Measurements from ENCODE around the gene SH2D5. TPM values are rescaled to one million over a fixed set of nuclear protein-coding genes. Genes with fewer than 3 reads are reported as not detected.

The SH2D5 gene
- polyA plus RNA-seq, 2 donors = 0.12 to 0.27 TPM

DNA sequence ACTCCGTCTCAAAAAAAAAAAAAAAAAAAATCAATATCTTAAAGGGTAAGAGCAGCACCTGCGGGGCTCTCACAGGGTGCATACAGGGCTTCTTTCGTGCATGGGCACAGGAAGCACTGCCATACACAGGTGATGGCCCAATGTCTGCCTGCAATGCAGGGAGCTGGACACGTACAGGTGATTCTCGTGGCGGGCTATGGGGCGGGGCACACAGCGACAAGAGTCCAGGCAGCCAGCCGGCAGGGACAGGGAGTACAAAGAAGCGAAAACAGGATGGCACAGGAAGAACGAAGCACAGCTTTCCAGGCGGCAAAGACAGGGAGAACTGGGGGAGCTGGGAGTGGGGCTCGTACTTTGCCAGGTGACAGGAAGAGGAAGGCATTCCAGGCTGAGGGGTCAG, 16.3 kb downstream of the SH2D5 start:
- WGBS, 2 donors = 73 to 84% methylated on average over 13 of the region's 13 CpGs
- no peaks in the 10 kb centered on the region for H3K36me3 ChIP-seq (ENCODE audit: control insufficient read depth in 2 of 2, insufficient read depth in 2 of 2, low read length in 1 of 2)
- H3K4me3 ChIP-seq (ENCODE audit: low read depth in 1 of 2, low read length in 2 of 2) = no peak overlapping the region
- H3K27me3 ChIP-seq (ENCODE audit: control insufficient read depth in 1 of 2, insufficient read depth in 2 of 2, low read length in 2 of 2) = no peaks in the 10 kb centered on the region
- peaks cover 0 to 5% of the 10 kb centered on the region in 2 donors for H3K4me1 ChIP-seq (ENCODE audit: control insufficient read depth in 2 of 2, insufficient read depth in 2 of 2, low read length in 1 of 2)
- no peak overlapping the region for H3K27ac ChIP-seq (ENCODE audit: low read depth in 2 of 2, low read length in 1 of 2)
- no peaks in the 10 kb centered on the region for H3K9me3 ChIP-seq (ENCODE audit: control insufficient read depth in 2 of 2, insufficient read depth in 1 of 2, low read depth in 1 of 2, low read length in 1 of 2)

DNA sequence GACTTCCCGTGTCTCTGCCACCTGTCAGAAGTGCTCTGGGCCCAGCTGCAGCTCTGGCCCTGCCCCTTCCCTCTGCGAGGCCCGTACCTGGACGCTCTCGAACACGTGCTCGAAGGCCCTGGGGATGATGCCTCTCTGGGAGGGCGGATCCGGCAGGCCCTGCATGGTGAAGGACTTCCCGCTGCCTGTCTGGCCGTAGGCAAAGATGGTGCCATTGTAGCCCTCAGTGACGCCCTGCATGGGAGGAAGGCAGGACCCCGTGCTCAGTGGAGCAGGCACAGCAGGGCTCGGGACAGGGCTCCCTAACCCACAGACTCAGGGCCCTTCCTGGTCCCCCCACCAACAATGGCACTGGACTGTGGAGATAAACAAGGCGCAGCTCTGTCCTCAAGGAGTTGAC, 17.1 kb downstream of the SH2D5 start:
- 92 to 93% methylated on average over 15 of the region's 15 CpGs for WGBS, 2 donors
- H3K36me3 ChIP-seq (ENCODE audit: control insufficient read depth in 2 of 2, insufficient read depth in 2 of 2, low read length in 1 of 2) = no peaks in the 10 kb centered on the region
- no peaks in the 10 kb centered on the region for H3K27me3 ChIP-seq (ENCODE audit: control insufficient read depth in 1 of 2, insufficient read depth in 2 of 2, low read length in 2 of 2)
- no peak overlapping the region for H3K27ac ChIP-seq (ENCODE audit: low read depth in 2 of 2, low read length in 1 of 2)
- H3K4me3 ChIP-seq (ENCODE audit: low read depth in 1 of 2, low read length in 2 of 2) = no peak overlapping the region
- no peaks in the 10 kb centered on the region for H3K9me3 ChIP-seq (ENCODE audit: control insufficient read depth in 2 of 2, insufficient read depth in 1 of 2, low read depth in 1 of 2, low read length in 1 of 2)
- peaks cover 0 to 5% of the 10 kb centered on the region in 2 donors for H3K4me1 ChIP-seq (ENCODE audit: control insufficient read depth in 2 of 2, insufficient read depth in 2 of 2, low read length in 1 of 2)

- H3K4me3 ChIP-seq (ENCODE audit: low read depth in 1 of 2, low read length in 2 of 2) = no peak overlapping the region
- no peaks in the 10 kb centered on the region for H3K36me3 ChIP-seq (ENCODE audit: control insufficient read depth in 2 of 2, insufficient read depth in 2 of 2, low read length in 1 of 2)
- no peaks in the 10 kb centered on the region for H3K9me3 ChIP-seq (ENCODE audit: control insufficient read depth in 2 of 2, insufficient read depth in 1 of 2, low read depth in 1 of 2, low read length in 1 of 2)
- 89 to 90% methylated on average over 6 of the region's 6 CpGs for WGBS, 2 donors
- H3K27me3 ChIP-seq (ENCODE audit: control insufficient read depth in 1 of 2, insufficient read depth in 2 of 2, low read length in 2 of 2) = no peaks in the 10 kb centered on the region
- peaks cover 0 to 5% of the 10 kb centered on the region in 2 donors for H3K4me1 ChIP-seq (ENCODE audit: control insufficient read depth in 2 of 2, insufficient read depth in 2 of 2, low read length in 1 of 2)
- no peak overlapping the region for H3K27ac ChIP-seq (ENCODE audit: low read depth in 2 of 2, low read length in 1 of 2)
Observed at GRCh38 chr1:20713440-20713839, 19.1 kb downstream of the SH2D5 start.

DNA sequence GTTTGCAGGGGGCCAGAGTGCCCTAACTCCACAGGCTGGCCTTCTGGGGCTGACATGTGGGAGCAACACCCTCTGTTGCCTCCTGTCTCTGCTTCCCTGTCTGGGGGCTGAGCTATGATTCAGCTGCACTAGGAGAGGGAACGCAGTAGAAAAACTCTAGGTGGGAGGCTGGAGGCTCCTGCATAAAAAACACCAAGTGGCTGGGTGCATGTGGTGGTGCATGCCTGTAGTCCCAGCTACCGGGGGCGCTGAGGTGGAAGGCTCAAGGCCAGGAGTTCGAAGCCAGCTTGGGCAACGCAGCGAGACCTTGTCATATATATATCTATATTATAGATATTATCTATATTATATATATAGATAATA, 20.3 kb downstream of the SH2D5 start:
- no peaks in the 10 kb centered on the region for H3K27me3 ChIP-seq (ENCODE audit: control insufficient read depth in 1 of 2, insufficient read depth in 2 of 2, low read length in 2 of 2)
- peaks cover 0 to 1% of the 10 kb centered on the region in 2 donors for H3K4me1 ChIP-seq (ENCODE audit: control insufficient read depth in 2 of 2, insufficient read depth in 2 of 2, low read length in 1 of 2)
- no peak overlapping the region for H3K27ac ChIP-seq (ENCODE audit: low read depth in 2 of 2, low read length in 1 of 2)
- no peaks in the 10 kb centered on the region for H3K9me3 ChIP-seq (ENCODE audit: control insufficient read depth in 2 of 2, insufficient read depth in 1 of 2, low read depth in 1 of 2, low read length in 1 of 2)
- 90% methylated on average over 6 of the region's 6 CpGs for WGBS, 2 donors
- no peaks in the 10 kb centered on the region for H3K36me3 ChIP-seq (ENCODE audit: control insufficient read depth in 2 of 2, insufficient read depth in 2 of 2, low read length in 1 of 2)
- H3K4me3 ChIP-seq (ENCODE audit: low read depth in 1 of 2, low read length in 2 of 2) = no peak overlapping the region

- Histone ChIP-seq H3K36me3 (ENCODE audit: control insufficient read depth in 2 of 2, insufficient read depth in 2 of 2, low read length in 1 of 2) (no peaks in the 10 kb centered on the region), H3K4me1 (ENCODE audit: control insufficient read depth in 2 of 2, insufficient read depth in 2 of 2, low read length in 1 of 2) (no peaks in the 10 kb centered on the region), H3K4me3 (ENCODE audit: low read depth in 1 of 2, low read length in 2 of 2) (no peak overlapping the region), H3K27me3 (ENCODE audit: control insufficient read depth in 1 of 2, insufficient read depth in 2 of 2, low read length in 2 of 2) (no peaks in the 10 kb centered on the region), H3K9me3 (ENCODE audit: control insufficient read depth in 2 of 2, insufficient read depth in 1 of 2, low read depth in 1 of 2, low read length in 1 of 2) (no peaks in the 10 kb centered on the region), H3K27ac (ENCODE audit: low read depth in 2 of 2, low read length in 1 of 2) (no peak overlapping the region)
- WGBS, 2 donors = 83% methylated on average over 29 of the region's 29 CpGs
Observed at GRCh38 chr1:20711285-20712214, 21.0 kb downstream of the SH2D5 start.

DNA sequence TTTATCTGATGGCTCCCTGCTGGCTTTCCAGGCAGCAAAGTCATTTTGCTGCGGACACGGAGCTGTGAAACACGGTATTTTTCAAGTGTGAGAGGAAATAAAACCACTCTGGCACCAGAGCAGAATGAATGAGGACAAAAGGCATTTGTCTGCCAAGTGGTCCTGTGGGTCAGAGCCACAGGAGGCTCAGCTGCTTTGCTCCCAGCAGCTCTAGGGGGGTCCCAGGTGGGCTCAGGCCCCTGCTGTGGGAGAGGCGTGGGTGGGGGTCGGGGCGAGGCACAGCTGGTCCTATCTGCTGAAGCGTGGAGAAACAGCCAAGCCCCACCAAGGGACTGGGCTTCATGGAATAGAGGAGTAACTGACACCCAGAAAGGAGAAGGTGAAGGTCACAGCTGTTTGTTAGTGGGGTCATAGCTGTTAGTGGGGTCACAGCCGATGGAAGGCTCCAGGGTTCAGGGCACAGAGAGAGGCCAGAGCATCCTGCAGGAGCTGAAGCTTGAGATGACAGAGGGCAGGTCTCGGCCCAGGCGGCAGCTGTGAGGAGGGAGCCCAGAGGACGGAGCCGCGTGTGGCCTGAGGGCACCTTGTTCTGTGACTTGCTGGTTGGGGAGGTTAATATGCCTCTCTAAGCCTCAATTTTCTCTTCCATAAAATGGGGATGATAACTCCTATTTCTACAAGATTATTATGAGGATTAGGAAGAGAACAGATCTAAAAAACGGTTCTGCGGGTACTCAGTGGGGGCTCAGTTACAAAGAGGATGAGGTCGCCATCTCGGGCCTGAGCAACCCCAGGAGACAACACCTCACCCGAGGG, 21.8 kb downstream of the SH2D5 start:
- Histone ChIP-seq H3K4me1 (ENCODE audit: control insufficient read depth in 2 of 2, insufficient read depth in 2 of 2, low read length in 1 of 2) (no peaks in the 10 kb centered on the region), H3K4me3 (ENCODE audit: low read depth in 1 of 2, low read length in 2 of 2) (no peak overlapping the region), H3K27ac (ENCODE audit: low read depth in 2 of 2, low read length in 1 of 2) (no peak overlapping the region), H3K9me3 (ENCODE audit: control insufficient read depth in 2 of 2, insufficient read depth in 1 of 2, low read depth in 1 of 2, low read length in 1 of 2) (no peaks in the 10 kb centered on the region), H3K36me3 (ENCODE audit: control insufficient read depth in 2 of 2, insufficient read depth in 2 of 2, low read length in 1 of 2) (no peaks in the 10 kb centered on the region), H3K27me3 (ENCODE audit: control insufficient read depth in 1 of 2, insufficient read depth in 2 of 2, low read length in 2 of 2) (no peaks in the 10 kb centered on the region)
- 67 to 73% methylated on average over 18 of the region's 18 CpGs for WGBS, 2 donors

GRCh38 chr1:20709868-20710267, 22.6 kb downstream of the SH2D5 start:
- Histone ChIP-seq H3K27me3 (ENCODE audit: control insufficient read depth in 1 of 2, insufficient read depth in 2 of 2, low read length in 2 of 2) (no peaks in the 10 kb centered on the region), H3K4me1 (ENCODE audit: control insufficient read depth in 2 of 2, insufficient read depth in 2 of 2, low read length in 1 of 2) (no peaks in the 10 kb centered on the region), H3K9me3 (ENCODE audit: control insufficient read depth in 2 of 2, insufficient read depth in 1 of 2, low read depth in 1 of 2, low read length in 1 of 2) (no peaks in the 10 kb centered on the region), H3K4me3 (ENCODE audit: low read depth in 1 of 2, low read length in 2 of 2) (no peak overlapping the region), H3K27ac (ENCODE audit: low read depth in 2 of 2, low read length in 1 of 2) (no peak overlapping the region), H3K36me3 (ENCODE audit: control insufficient read depth in 2 of 2, insufficient read depth in 2 of 2, low read length in 1 of 2) (no peaks in the 10 kb centered on the region)
- 93 to 95% methylated on average over 3 of the region's 3 CpGs for WGBS, 2 donors

DNA sequence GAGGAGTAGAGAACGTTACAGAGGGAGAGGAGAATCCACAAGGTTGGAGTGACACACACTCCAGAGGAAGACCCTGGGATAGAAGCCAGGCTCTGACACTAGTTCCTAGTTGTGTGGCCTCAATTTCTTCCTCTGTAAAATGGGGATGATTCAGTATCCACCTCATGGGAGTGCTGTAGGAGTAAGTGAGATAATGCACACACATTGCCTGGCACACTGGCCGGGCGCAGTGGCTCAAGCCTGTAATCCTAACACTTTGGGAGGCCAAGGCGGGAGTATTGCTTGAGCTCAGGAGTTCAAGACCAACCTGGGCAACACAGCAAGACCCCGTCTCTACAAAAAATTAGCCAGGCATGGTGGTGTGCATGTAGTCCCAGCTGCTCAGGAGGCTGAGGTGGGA, 23.6 kb downstream of the SH2D5 start:
- H3K9me3 ChIP-seq (ENCODE audit: control insufficient read depth in 2 of 2, insufficient read depth in 1 of 2, low read depth in 1 of 2, low read length in 1 of 2) = no peaks in the 10 kb centered on the region
- 83 to 88% methylated on average over 5 of the region's 5 CpGs for WGBS, 2 donors
- no peak overlapping the region for H3K4me3 ChIP-seq (ENCODE audit: low read depth in 1 of 2, low read length in 2 of 2)
- H3K27ac ChIP-seq (ENCODE audit: low read depth in 2 of 2, low read length in 1 of 2) = no peak overlapping the region
- no peaks in the 10 kb centered on the region for H3K36me3 ChIP-seq (ENCODE audit: control insufficient read depth in 2 of 2, insufficient read depth in 2 of 2, low read length in 1 of 2)
- no peaks in the 10 kb centered on the region for H3K27me3 ChIP-seq (ENCODE audit: control insufficient read depth in 1 of 2, insufficient read depth in 2 of 2, low read length in 2 of 2)
- no peaks in the 10 kb centered on the region for H3K4me1 ChIP-seq (ENCODE audit: control insufficient read depth in 2 of 2, insufficient read depth in 2 of 2, low read length in 1 of 2)

DNA sequence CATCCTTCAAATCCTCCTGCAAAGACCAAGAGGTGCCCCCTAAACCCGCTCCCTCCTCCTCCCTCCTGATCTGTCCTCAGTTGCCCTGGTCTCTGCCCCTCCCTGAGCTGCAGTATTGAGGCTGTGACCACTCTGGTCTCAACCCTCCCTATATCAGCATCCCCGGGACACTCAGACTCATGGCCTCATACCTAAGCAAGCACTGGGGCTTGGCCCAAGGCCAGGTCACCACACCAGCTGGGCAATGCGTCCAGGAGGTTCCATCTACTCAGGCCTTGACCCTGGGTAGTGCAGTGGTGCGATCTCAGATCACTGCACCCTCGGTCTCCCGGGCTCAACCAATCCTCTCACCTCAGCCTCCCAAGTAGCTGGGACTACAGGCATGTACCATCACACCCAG, 24.4 kb downstream of the SH2D5 start:
- WGBS, 2 donors = 83 to 87% methylated on average over 6 of the region's 6 CpGs
- no peaks in the 10 kb centered on the region for H3K36me3 ChIP-seq (ENCODE audit: control insufficient read depth in 2 of 2, insufficient read depth in 2 of 2, low read length in 1 of 2)
- no peaks in the 10 kb centered on the region for H3K4me1 ChIP-seq (ENCODE audit: control insufficient read depth in 2 of 2, insufficient read depth in 2 of 2, low read length in 1 of 2)
- no peaks in the 10 kb centered on the region for H3K9me3 ChIP-seq (ENCODE audit: control insufficient read depth in 2 of 2, insufficient read depth in 1 of 2, low read depth in 1 of 2, low read length in 1 of 2)
- no peak overlapping the region for H3K4me3 ChIP-seq (ENCODE audit: low read depth in 1 of 2, low read length in 2 of 2)
- no peak overlapping the region for H3K27ac ChIP-seq (ENCODE audit: low read depth in 2 of 2, low read length in 1 of 2)
- H3K27me3 ChIP-seq (ENCODE audit: control insufficient read depth in 1 of 2, insufficient read depth in 2 of 2, low read length in 2 of 2) = no peaks in the 10 kb centered on the region

All from esophagus (tissue), 2 donors.